GM23338 (cell line): ENCODE data around the gene THSD7A. TPM values are rescaled to one million over a fixed set of nuclear protein-coding genes. Genes with fewer than 3 reads are reported as not detected.

Experiments
- ATAC-seq: fragments of 200-7000 bp; cut with Tn5 transposase; 3 replicates; pipeline ENCODE4 v1.9.1; 2020
- DNase-seq: peaks from one replicate; pipeline ENCODE4 v3.0.0-alpha.2; 2015; ENCODE audit warnings: low spot score
- H2AFZ ChIP-seq: fragments of 200-600 bp; sonication (generic); 2 replicates; pipeline ENCODE4 v1.8.0; 2016; ENCODE audit warnings: antibody characterized with exemption, mild to moderate bottlenecking, moderate library complexity
- H3F3A ChIP-seq: fragments of 200-600 bp; sonication (generic); replicated peaks from 2 replicates; pipeline ENCODE4 v1.8.0; 2017; ENCODE audit warnings: antibody characterized with exemption, mixed run types, low read depth
- H3K27ac ChIP-seq: fragments of 200-600 bp; sonication (generic); 2 replicates; pipeline ENCODE4 v1.6.1; 2016; ENCODE audit warnings: low read depth
- H3K27me3 ChIP-seq: fragments of 200-600 bp; sonication (generic); 2 replicates; pipeline ENCODE4 v1.8.0; 2016; ENCODE audit warnings: mild to moderate bottlenecking, mixed run types, moderate library complexity; ENCODE audit not compliant: insufficient read depth
- H3K36me3 ChIP-seq: fragments of 200-600 bp; sonication (generic); 2 replicates; pipeline ENCODE4 v1.8.0; 2016; ENCODE audit warnings: mild to moderate bottlenecking; ENCODE audit not compliant: insufficient read depth
- H3K4me1 ChIP-seq: fragments of 200-600 bp; sonication (generic); 2 replicates; pipeline ENCODE4 v1.8.0; 2016; ENCODE audit warnings: mild to moderate bottlenecking, moderate library complexity; ENCODE audit not compliant: insufficient read depth
- H3K4me2 ChIP-seq: fragments of 200-600 bp; sonication (generic); 2 replicates; pipeline ENCODE4 v1.7.1; 2017; ENCODE audit warnings: mixed run types
- H3K4me3 ChIP-seq: fragments of 200-600 bp; sonication (generic); 2 replicates; pipeline ENCODE4 v1.6.1; 2016; ENCODE audit warnings: mixed run types
- H3K79me2 ChIP-seq: fragments of 200-600 bp; sonication (generic); replicated peaks from 2 replicates; pipeline ENCODE4 v1.8.0; 2017; ENCODE audit warnings: mild to moderate bottlenecking; ENCODE audit not compliant: insufficient read depth
- H3K9me2 ChIP-seq: fragments of 200-600 bp; sonication (generic); 2 replicates; pipeline ENCODE4 v1.8.0; 2017; ENCODE audit not compliant: insufficient read depth
- H4K20me1 ChIP-seq: fragments of 200-600 bp; sonication (generic); replicated peaks from 2 replicates; pipeline ENCODE4 v1.8.0; 2017; ENCODE audit warnings: mild to moderate bottlenecking; ENCODE audit not compliant: insufficient read depth
- H3K27ac Mint-ChIP-seq: 2 replicates; pipeline ENCODE4 v1.8.0; 2020; ENCODE audit warnings: inconsistent platforms, mild to moderate bottlenecking, moderate library complexity, mixed read lengths
- H3K27me3 Mint-ChIP-seq: 3 replicates; pipeline ENCODE4 v1.8.0; 2022; ENCODE audit warnings: low read depth, mild to moderate bottlenecking, moderate library complexity, mixed read lengths, inconsistent platforms; ENCODE audit not compliant: insufficient read depth, poor library complexity
- H3K36me3 Mint-ChIP-seq: 3 replicates; pipeline ENCODE4 v1.8.0; 2021; ENCODE audit warnings: low read depth, mild to moderate bottlenecking, inconsistent platforms, moderate library complexity, mixed read lengths
- H3K4me1 Mint-ChIP-seq: 3 replicates; pipeline ENCODE4 v1.8.0; 2020; ENCODE audit warnings: mild to moderate bottlenecking, inconsistent platforms, mixed read lengths
- H3K4me3 Mint-ChIP-seq: 3 replicates; pipeline ENCODE4 v1.8.0; 2021; ENCODE audit warnings: moderate library complexity, mild to moderate bottlenecking, inconsistent platforms, mixed read lengths
- H3K9me3 Mint-ChIP-seq: 3 replicates; pipeline ENCODE4 v1.8.0; 2020; ENCODE audit warnings: moderate library complexity, mild to moderate bottlenecking, inconsistent platforms, mixed read lengths
- CREB1 ChIP-seq: fragments of 250-450 bp; sonication (Bioruptor Pico); IDR thresholded peaks from 2 replicates; pipeline ENCODE4 v1.5.0; 2020; ENCODE audit warnings: low read depth, mild to moderate bottlenecking, moderate library complexity
- EZH2 ChIP-seq: fragments of 200-600 bp; sonication (generic); IDR thresholded peaks from one replicate; pipeline ENCODE4 v1.8.0; 2017; ENCODE audit warnings: antibody characterized with exemption, mild to moderate bottlenecking, low read depth; ENCODE audit not compliant: unreplicated experiment
- EZH2phosphoT487 ChIP-seq: fragments of 200-600 bp; sonication (generic); IDR thresholded peaks from one replicate; pipeline ENCODE4 v1.8.1; 2018; ENCODE audit warnings: antibody characterized with exemption; ENCODE audit not compliant: unreplicated experiment
- JUNB ChIP-seq: IDR thresholded peaks from one replicate; pipeline ENCODE4 v1.6.1; 2016; ENCODE audit warnings: antibody characterized with exemption; ENCODE audit not compliant: unreplicated experiment
- NANOG ChIP-seq: IDR thresholded peaks from 2 replicates; pipeline ENCODE4 v1.6.1; 2016; ENCODE audit warnings: antibody characterized with exemption, borderline replicate concordance
- POLR2AphosphoS5 ChIP-seq: IDR thresholded peaks from 2 replicates; pipeline ENCODE4 v1.6.1; 2016; ENCODE audit warnings: antibody characterized with exemption, low read depth
- REST ChIP-seq: IDR thresholded peaks from one replicate; pipeline ENCODE4 v1.6.1; 2018; ENCODE audit warnings: antibody characterized with exemption; ENCODE audit not compliant: unreplicated experiment
- STAT1 ChIP-seq: IDR thresholded peaks from one replicate; pipeline ENCODE4 v1.6.1; 2016; ENCODE audit warnings: antibody characterized with exemption; ENCODE audit not compliant: unreplicated experiment
- ZNF114 ChIP-seq: fragments of 250-450 bp; sonication (Bioruptor Pico); IDR thresholded peaks from 2 replicates; pipeline ENCODE4 v1.5.0; 2020; ENCODE audit warnings: mild to moderate bottlenecking, moderate library complexity
- ZNF331 ChIP-seq: fragments of 250-450 bp; sonication (Bioruptor Pico); IDR thresholded peaks from 2 replicates; pipeline ENCODE4 v1.5.0; 2020; ENCODE audit warnings: low read depth, mild to moderate bottlenecking, moderate library complexity
- ZNF462 ChIP-seq: fragments of 250-450 bp; sonication (Bioruptor Pico); IDR thresholded peaks from 2 replicates; pipeline ENCODE4 v1.5.0; 2020; ENCODE audit warnings: mild to moderate bottlenecking, moderate library complexity
- polyA plus RNA-seq: library from polyadenylated mRNA; unstranded; fragments of >200 nt; fragmentation: Nextera tagmentation; extraction: Ambion mirVana; gene quantifications from 2 replicates; pipeline ENCODE4 v1.2.1, GENCODE V29; 2016
- total RNA-seq: library from RNA; depleted of rRNA; stranded (reverse); fragments of >200 nt; shearing (Covaris generic); gene quantifications from 2 replicates; pipeline ENCODE4 v1.2.3, GENCODE V29; 2014
- TF ChIP-seq, protein P1 (sequence below): IDR thresholded peaks from 2 replicates; pipeline ENCODE4 v1.6.1; 2016; ENCODE audit warnings: antibody characterized with exemption
- TF ChIP-seq, protein P2 (sequence below), 2 experiments: fragments of 200-600 bp in 1 of 2; sonication (generic) in 1 of 2; conservative IDR thresholded peaks; 2 replicates each; pipeline versions ENCODE4 v1.5.1 to v1.6.1; 2016 to 2017; ENCODE audit warnings: antibody characterized with exemption in 2 of 2, low read depth in 2 of 2, mild to moderate bottlenecking in 2 of 2, moderate library complexity in 1 of 2

THSD7A gene
- total and polyA plus RNA-seq, 2 experiments from 2014 or later, result 1.3 to 2.1 TPM

DNA sequence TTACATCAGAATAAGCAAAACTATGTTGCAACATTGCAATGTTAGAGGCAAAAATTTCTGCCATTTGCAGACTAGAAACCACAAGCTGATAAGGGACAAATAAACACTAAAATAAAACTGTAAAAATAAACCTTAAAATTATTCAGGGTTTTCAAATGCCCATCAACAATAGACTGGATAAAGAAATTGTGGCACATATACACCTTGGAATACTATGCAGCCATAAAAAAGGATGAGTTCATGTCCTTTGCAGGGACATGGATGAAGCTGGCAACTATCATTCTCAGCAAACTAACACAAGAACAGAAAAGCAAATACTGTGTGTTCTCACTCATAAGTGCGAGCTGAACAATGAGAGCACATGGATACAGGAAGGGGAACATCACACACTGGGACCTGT lies 473.4 kb downstream of the THSD7A start:
- TF ChIP-seq, protein P1, sequence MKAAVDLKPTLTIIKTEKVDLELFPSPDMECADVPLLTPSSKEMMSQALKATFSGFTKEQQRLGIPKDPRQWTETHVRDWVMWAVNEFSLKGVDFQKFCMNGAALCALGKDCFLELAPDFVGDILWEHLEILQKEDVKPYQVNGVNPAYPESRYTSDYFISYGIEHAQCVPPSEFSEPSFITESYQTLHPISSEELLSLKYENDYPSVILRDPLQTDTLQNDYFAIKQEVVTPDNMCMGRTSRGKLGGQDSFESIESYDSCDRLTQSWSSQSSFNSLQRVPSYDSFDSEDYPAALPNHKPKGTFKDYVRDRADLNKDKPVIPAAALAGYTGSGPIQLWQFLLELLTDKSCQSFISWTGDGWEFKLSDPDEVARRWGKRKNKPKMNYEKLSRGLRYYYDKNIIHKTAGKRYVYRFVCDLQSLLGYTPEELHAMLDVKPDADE, result no peak
- TF ChIP-seq CREB1, result no peak
- TF ChIP-seq NANOG, result no peak
- TF ChIP-seq ZNF462 (CRISPR knock-in tag), result no peak
- no peak for TF ChIP-seq EZH2phosphoT487
- no peak for TF ChIP-seq ZNF331 (CRISPR knock-in tag)
- TF ChIP-seq POLR2AphosphoS5, result no peak
- TF ChIP-seq JUNB, result no peak
- TF ChIP-seq, protein P2, sequence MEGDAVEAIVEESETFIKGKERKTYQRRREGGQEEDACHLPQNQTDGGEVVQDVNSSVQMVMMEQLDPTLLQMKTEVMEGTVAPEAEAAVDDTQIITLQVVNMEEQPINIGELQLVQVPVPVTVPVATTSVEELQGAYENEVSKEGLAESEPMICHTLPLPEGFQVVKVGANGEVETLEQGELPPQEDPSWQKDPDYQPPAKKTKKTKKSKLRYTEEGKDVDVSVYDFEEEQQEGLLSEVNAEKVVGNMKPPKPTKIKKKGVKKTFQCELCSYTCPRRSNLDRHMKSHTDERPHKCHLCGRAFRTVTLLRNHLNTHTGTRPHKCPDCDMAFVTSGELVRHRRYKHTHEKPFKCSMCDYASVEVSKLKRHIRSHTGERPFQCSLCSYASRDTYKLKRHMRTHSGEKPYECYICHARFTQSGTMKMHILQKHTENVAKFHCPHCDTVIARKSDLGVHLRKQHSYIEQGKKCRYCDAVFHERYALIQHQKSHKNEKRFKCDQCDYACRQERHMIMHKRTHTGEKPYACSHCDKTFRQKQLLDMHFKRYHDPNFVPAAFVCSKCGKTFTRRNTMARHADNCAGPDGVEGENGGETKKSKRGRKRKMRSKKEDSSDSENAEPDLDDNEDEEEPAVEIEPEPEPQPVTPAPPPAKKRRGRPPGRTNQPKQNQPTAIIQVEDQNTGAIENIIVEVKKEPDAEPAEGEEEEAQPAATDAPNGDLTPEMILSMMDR (conservative IDR thresholded peaks at IDR 0.05; ENCODE audit: low read depth in 2 of 2), result no peak
- TF ChIP-seq ZNF114 (CRISPR knock-in tag), result no peak
- no peak for TF ChIP-seq REST
- TF ChIP-seq STAT1, result no peak
- TF ChIP-seq EZH2, result no peak
- no peaks in the 10 kb centered on the region for H3K27me3 Mint-ChIP-seq
- Histone ChIP-seq H3K9me2 (peaks cover 6% of the 10 kb centered on the region; the same call in 1 of the 2 replicates), H3K27ac (no peak overlapping the region), H3K79me2 (no peaks in the 10 kb centered on the region), H3K27me3 (no peaks in the 10 kb centered on the region), H3K4me1 (no peaks in the 10 kb centered on the region), H4K20me1 (no peaks in the 10 kb centered on the region), H3F3A (no peaks in the 10 kb centered on the region), H3K4me3 (no peak overlapping the region), H3K4me2 (no peak overlapping the region), H2AFZ (no peak overlapping the region), H3K36me3 (no peaks in the 10 kb centered on the region)
- no peaks in the 10 kb centered on the region for H3K4me1 Mint-ChIP-seq
- no peaks in the 10 kb centered on the region; the same call in 2 of the 3 replicates for H3K9me3 Mint-ChIP-seq
- H3K27ac Mint-ChIP-seq, result no peak overlapping the region
- ATAC-seq, result no peak
- H3K36me3 Mint-ChIP-seq, result no peaks in the 10 kb centered on the region
- no peak overlapping the region for H3K4me3 Mint-ChIP-seq
- DNase-seq, result no peak
